OCI-LY3 (cell line): Measurements from ENCODE around the gene INPP5A.

Source experiments
- H2AFZ ChIP-seq: fragments of 200-600, 300-600 bp; shearing (Covaris generic); 2 replicates; pipeline ENCODE4 v1.6.0; 2014; ENCODE audit warnings: antibody characterized with exemption, low read depth, low read length
- H3K27ac ChIP-seq: fragments of 200-600, 300-600 bp; sonication (generic); 2 replicates; pipeline ENCODE4 v1.5.1; 2014; ENCODE audit warnings: mild to moderate bottlenecking, low read length, moderate library complexity, mixed read lengths
- H3K27me3 ChIP-seq: fragments of 200-600, 300-600 bp; sonication (generic); 2 replicates; pipeline ENCODE4 v1.6.1; 2014; ENCODE audit warnings: low read depth, low read length, mixed read lengths
- H3K36me3 ChIP-seq: fragments of 200-600, 300-600 bp; sonication (generic); replicated peaks from 2 replicates; pipeline ENCODE3; 2014; ENCODE audit warnings: low read depth, low read length, mixed read lengths
- H3K4me1 ChIP-seq: fragments of 300-600, 200-600 bp; sonication (generic); 2 replicates; pipeline ENCODE4 v1.6.1; 2014; ENCODE audit warnings: low read length, mixed read lengths
- H3K4me2 ChIP-seq: fragments of 200-600, 300-600 bp; sonication (generic); 2 replicates; pipeline ENCODE4 v1.6.1; 2014; ENCODE audit warnings: low read length, mixed read lengths
- H3K4me3 ChIP-seq: fragments of 300-600, 200-600 bp; sonication (generic); 2 replicates; pipeline ENCODE4 v1.5.1; 2014; ENCODE audit warnings: antibody characterized with exemption, mild to moderate bottlenecking, low read length, moderate library complexity
- H3K79me2 ChIP-seq: fragments of 300-600, 200-600 bp; shearing (Covaris generic); 2 replicates; pipeline ENCODE4 v1.6.1; 2014; ENCODE audit warnings: mild to moderate bottlenecking, low read length, mixed read lengths
- H3K9ac ChIP-seq: fragments of 300-600, 200-600 bp; shearing (Covaris generic); 2 replicates; pipeline ENCODE4 v1.6.0; 2014; ENCODE audit warnings: mild to moderate bottlenecking, low read length, moderate library complexity
- H3K9me3 ChIP-seq: fragments of 200-600, 300-600 bp; shearing (Covaris generic); 2 replicates; pipeline ENCODE4 v1.6.1; 2014; ENCODE audit warnings: low read length, mixed read lengths; ENCODE audit not compliant: insufficient read depth
- H4K20me1 ChIP-seq: fragments of 200-600, 300-600 bp; sonication (generic); 2 replicates; pipeline ENCODE4 v1.6.1; 2016; ENCODE audit warnings: low read length, mixed read lengths; ENCODE audit not compliant: insufficient read depth
- CTCF ChIP-seq: fragments of 200-600, 300-600 bp; sonication (generic); IDR thresholded peaks from 2 replicates; pipeline ENCODE4 v1.5.1; 2014; ENCODE audit warnings: antibody characterized with exemption, low read length, low read depth
- EZH2phosphoT487 ChIP-seq: fragments of 200-600 bp; shearing (Covaris generic); IDR thresholded peaks from 2 replicates; pipeline ENCODE4 v1.6.1; 2018; ENCODE audit warnings: antibody characterized with exemption, mixed run types, low read depth

The INPP5A gene

GRCh38 chr10:132522521-132523411 lies 14.8 kb upstream of the INPP5A start:
- no peak overlapping the region for H2AFZ ChIP-seq
- H3K4me2 ChIP-seq: no peak overlapping the region
- TF ChIP-seq CTCF (no peak), EZH2phosphoT487 (no peak)
- no peaks in the 10 kb centered on the region for H4K20me1 ChIP-seq
- no peaks in the 10 kb centered on the region for H3K4me1 ChIP-seq
- no peaks in the 10 kb centered on the region for H3K36me3 ChIP-seq
- H3K4me3 ChIP-seq: no peak overlapping the region
- no peak overlapping the region for H3K9ac ChIP-seq
- no peaks in the 10 kb centered on the region for H3K9me3 ChIP-seq
- H3K27ac ChIP-seq: no peak overlapping the region
- H3K27me3 ChIP-seq: no peaks in the 10 kb centered on the region; the same call in 1 of the 2 replicates
- no peaks in the 10 kb centered on the region for H3K79me2 ChIP-seq

GRCh38 chr10:132523561-132524442 lies 13.8 kb upstream of the INPP5A start:
- Histone ChIP-seq H3K27ac (no peak overlapping the region), H2AFZ (no peak overlapping the region), H4K20me1 (no peaks in the 10 kb centered on the region), H3K4me1 (no peaks in the 10 kb centered on the region), H3K4me2 (no peak overlapping the region), H3K27me3 (no peaks in the 10 kb centered on the region; the same call in 1 of the 2 replicates), H3K9ac (no peak overlapping the region), H3K4me3 (no peak overlapping the region), H3K36me3 (no peaks in the 10 kb centered on the region), H3K9me3 (no peaks in the 10 kb centered on the region), H3K79me2 (no peaks in the 10 kb centered on the region)
- TF ChIP-seq CTCF (no peak), EZH2phosphoT487 (no peak)

GRCh38 chr10:132524443-132525285 lies 12.9 kb upstream of the INPP5A start:
- H3K4me2 ChIP-seq: no peak overlapping the region

More at GRCh38 chr10:132524443-132525285, 12.9 kb upstream of the INPP5A start:
- no peaks in the 10 kb centered on the region for H3K4me1 ChIP-seq
- H3K9me3 ChIP-seq: no peaks in the 10 kb centered on the region
- peaks cover 3% of the 10 kb centered on the region; the same call in 1 of the 2 replicates for H3K27me3 ChIP-seq
- no peaks in the 10 kb centered on the region for H3K36me3 ChIP-seq
- H3K27ac ChIP-seq: no peak overlapping the region
- no peaks in the 10 kb centered on the region for H3K79me2 ChIP-seq
- TF ChIP-seq CTCF: no peak
- TF ChIP-seq EZH2phosphoT487: no peak
- no peak overlapping the region for H2AFZ ChIP-seq
- no peak overlapping the region for H3K9ac ChIP-seq
- no peaks in the 10 kb centered on the region for H4K20me1 ChIP-seq
- no peak overlapping the region for H3K4me3 ChIP-seq
